DOHH2 (cell line): ENCODE measurements around the gene THYN1.

Source experiments
- H3F3A ChIP-seq: fragments of 200-600 bp; sonication (generic), shearing (Covaris generic); 2 replicates; pipeline ENCODE4 v1.6.0; 2016; ENCODE audit warnings: antibody characterized with exemption, mild to moderate bottlenecking; ENCODE audit not compliant: control insufficient read depth, insufficient read depth
- H3K27ac ChIP-seq: fragments of 200-600 bp; sonication (generic); 2 replicates; pipeline ENCODE4 v1.5.1; 2014; ENCODE audit warnings: low read depth, mild to moderate bottlenecking, low read length, moderate library complexity
- H3K27me3 ChIP-seq: fragments of 200-600 bp; sonication (generic); 2 replicates; pipeline ENCODE4 v1.6.1; 2014; ENCODE audit warnings: mild to moderate bottlenecking, low read length, mixed read lengths; ENCODE audit not compliant: control insufficient read depth
- H3K36me3 ChIP-seq: fragments of 200-600 bp; sonication (generic); 2 replicates; pipeline ENCODE4 v1.6.1; 2014; ENCODE audit warnings: mild to moderate bottlenecking, low read length, moderate library complexity, mixed read lengths; ENCODE audit not compliant: control insufficient read depth
- H3K4me1 ChIP-seq: fragments of 200-600 bp; sonication (generic); 2 replicates; pipeline ENCODE4 v1.6.1; 2014; ENCODE audit warnings: mild to moderate bottlenecking, low read length, mixed read lengths; ENCODE audit not compliant: control insufficient read depth
- H3K4me2 ChIP-seq: fragments of 200-600 bp; sonication (generic); 2 replicates; pipeline ENCODE4 v1.6.0; 2014; ENCODE audit warnings: mild to moderate bottlenecking, low read length, moderate library complexity
- H3K4me3 ChIP-seq: fragments of 200-600 bp; sonication (generic); 2 replicates; pipeline ENCODE4 v1.5.1; 2014; ENCODE audit warnings: mild to moderate bottlenecking, low read length, mixed read lengths
- H3K79me2 ChIP-seq: fragments of 200-600 bp; sonication (generic); 2 replicates; pipeline ENCODE4 v1.6.1; 2014; ENCODE audit warnings: mild to moderate bottlenecking, low read length, mixed read lengths; ENCODE audit not compliant: control insufficient read depth
- H3K9me2 ChIP-seq: fragments of 200-600 bp; sonication (generic); replicated peaks from 2 replicates; pipeline ENCODE4 v1.6.1; 2014; ENCODE audit warnings: mild to moderate bottlenecking, low read length, mixed read lengths; ENCODE audit not compliant: control insufficient read depth
- H3K9me3 ChIP-seq: fragments of 200-600 bp; sonication (generic); 2 replicates; pipeline ENCODE4 v1.6.1; 2014; ENCODE audit warnings: antibody characterized with exemption, low read length, mixed read lengths; ENCODE audit not compliant: control insufficient read depth, insufficient read depth
- H4K20me1 ChIP-seq: fragments of 200-600 bp; sonication (generic); 2 replicates; pipeline ENCODE4 v1.6.0; 2014; ENCODE audit warnings: low read depth, mild to moderate bottlenecking, antibody characterized with exemption, low read length, moderate library complexity; ENCODE audit not compliant: control insufficient read depth, insufficient read depth
- EZH2phosphoT487 ChIP-seq: fragments of 200-600 bp; sonication (generic); IDR thresholded peaks from 2 replicates; pipeline ENCODE4 v1.6.1; 2017; ENCODE audit warnings: borderline replicate concordance, mild to moderate bottlenecking, antibody characterized with exemption, low read length, moderate library complexity, mixed read lengths
- TF ChIP-seq, protein P1 (sequence below): fragments of 200-600 bp; sonication (generic); IDR thresholded peaks from one replicate; pipeline ENCODE4 v1.5.1; 2014; ENCODE audit warnings: antibody characterized with exemption, mild to moderate bottlenecking, low read depth, low read length; ENCODE audit not compliant: poor library complexity, severe bottlenecking

Gene THYN1

DNA sequence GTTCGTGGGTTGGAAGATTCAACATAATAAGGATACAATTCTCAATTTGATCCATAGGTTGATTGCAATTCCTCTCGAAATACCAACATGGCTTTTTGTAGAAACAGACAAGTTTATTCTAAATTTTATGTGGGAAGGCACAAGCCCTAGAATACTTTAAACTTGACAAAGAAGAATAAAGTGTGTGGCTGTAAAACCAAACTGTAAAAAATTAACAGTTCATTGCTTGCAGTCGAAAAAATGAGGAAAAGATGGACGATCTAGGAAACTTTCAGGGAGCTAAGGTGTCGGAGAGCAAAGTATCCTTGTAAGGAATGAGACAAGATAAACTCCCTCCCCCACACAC lies 22.0 kb upstream of the THYN1 start:
- Histone ChIP-seq H4K20me1 (no peaks in the 10 kb centered on the region), H3K36me3 (no peaks in the 10 kb centered on the region), H3K4me3 (no peak overlapping the region), H3K27ac (no peak overlapping the region), H3K4me1 (no peaks in the 10 kb centered on the region), H3K79me2 (no peaks in the 10 kb centered on the region), H3K4me2 (no peak overlapping the region), H3F3A (no peaks in the 10 kb centered on the region), H3K9me2 (no peaks in the 10 kb centered on the region), H3K9me3 (no peaks in the 10 kb centered on the region), H3K27me3 (peaks cover 41% of the 10 kb centered on the region)
- no peak for TF ChIP-seq EZH2phosphoT487
- TF ChIP-seq, protein P1, sequence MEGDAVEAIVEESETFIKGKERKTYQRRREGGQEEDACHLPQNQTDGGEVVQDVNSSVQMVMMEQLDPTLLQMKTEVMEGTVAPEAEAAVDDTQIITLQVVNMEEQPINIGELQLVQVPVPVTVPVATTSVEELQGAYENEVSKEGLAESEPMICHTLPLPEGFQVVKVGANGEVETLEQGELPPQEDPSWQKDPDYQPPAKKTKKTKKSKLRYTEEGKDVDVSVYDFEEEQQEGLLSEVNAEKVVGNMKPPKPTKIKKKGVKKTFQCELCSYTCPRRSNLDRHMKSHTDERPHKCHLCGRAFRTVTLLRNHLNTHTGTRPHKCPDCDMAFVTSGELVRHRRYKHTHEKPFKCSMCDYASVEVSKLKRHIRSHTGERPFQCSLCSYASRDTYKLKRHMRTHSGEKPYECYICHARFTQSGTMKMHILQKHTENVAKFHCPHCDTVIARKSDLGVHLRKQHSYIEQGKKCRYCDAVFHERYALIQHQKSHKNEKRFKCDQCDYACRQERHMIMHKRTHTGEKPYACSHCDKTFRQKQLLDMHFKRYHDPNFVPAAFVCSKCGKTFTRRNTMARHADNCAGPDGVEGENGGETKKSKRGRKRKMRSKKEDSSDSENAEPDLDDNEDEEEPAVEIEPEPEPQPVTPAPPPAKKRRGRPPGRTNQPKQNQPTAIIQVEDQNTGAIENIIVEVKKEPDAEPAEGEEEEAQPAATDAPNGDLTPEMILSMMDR: no peak

GRCh38 chr11:134273317-134273712 lies 20.2 kb upstream of the THYN1 start:
- Histone ChIP-seq H3K4me1 (no peaks in the 10 kb centered on the region), H3K36me3 (no peaks in the 10 kb centered on the region), H4K20me1 (no peaks in the 10 kb centered on the region), H3K27me3 (peaks cover 38% of the 10 kb centered on the region), H3K9me3 (no peaks in the 10 kb centered on the region), H3F3A (no peaks in the 10 kb centered on the region), H3K9me2 (no peaks in the 10 kb centered on the region), H3K4me2 (no peak overlapping the region), H3K4me3 (no peak overlapping the region), H3K79me2 (no peaks in the 10 kb centered on the region), H3K27ac (no peak overlapping the region)
- TF ChIP-seq, protein P1: no peak
- no peak for TF ChIP-seq EZH2phosphoT487

DNA sequence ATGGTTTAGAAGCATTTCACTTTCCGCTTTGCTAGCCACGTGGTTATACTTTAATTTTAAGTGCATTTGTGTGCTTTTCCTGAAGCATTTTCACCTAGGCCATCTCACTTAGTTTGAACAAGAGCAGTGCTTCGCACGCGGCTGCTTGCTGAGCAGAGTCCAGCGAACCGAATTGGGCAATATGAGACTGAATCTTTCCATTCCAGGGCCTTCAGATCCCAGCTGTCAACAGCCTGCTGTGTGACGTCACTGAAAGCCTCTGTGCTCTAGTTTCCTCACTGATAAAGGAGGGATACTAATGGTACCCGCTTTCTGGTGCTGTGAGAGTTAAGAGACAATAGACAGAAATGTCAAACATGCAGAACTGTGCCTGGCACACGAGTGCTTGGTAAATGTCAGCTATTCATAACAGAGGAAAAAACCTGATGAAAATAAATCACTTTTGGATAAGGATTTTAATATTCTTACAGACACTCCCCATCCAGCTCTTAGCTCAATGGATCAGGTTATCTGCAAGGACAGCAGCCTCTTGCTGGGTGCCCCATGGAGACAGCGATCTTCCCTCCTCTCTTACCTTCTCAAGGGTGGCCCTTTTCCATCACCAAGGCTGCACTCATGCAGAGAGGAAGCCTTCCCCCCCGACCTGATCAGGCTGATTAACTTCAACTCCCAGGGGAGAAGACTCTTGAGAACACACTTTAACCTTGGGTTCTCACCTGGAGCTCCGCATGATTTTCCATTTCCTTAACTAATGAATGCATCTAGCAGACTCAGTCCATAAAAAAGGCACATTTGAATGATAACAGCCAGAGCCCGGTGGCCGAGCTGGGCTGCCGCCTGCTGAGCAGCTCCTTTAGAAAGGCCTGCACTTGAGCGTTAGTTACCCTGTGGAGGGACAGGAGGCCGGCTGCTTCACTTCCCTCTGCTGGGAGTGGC lies 19.5 kb upstream of the THYN1 start:
- Histone ChIP-seq H3K9me3 (no peaks in the 10 kb centered on the region), H3K36me3 (no peaks in the 10 kb centered on the region), H4K20me1 (no peaks in the 10 kb centered on the region), H3K9me2 (no peaks in the 10 kb centered on the region), H3K27me3 (peaks cover 36% of the 10 kb centered on the region), H3F3A (no peaks in the 10 kb centered on the region), H3K4me1 (no peaks in the 10 kb centered on the region), H3K27ac (no peak overlapping the region), H3K79me2 (no peaks in the 10 kb centered on the region), H3K4me2 (no peak overlapping the region), H3K4me3 (no peak overlapping the region)
- TF ChIP-seq EZH2phosphoT487: no peak
- TF ChIP-seq, protein P1: no peak
